Hematopoietic multipotent progenitor cell treated with erythropoietin and hydrocortisone succinate and interleukin-3 and kit ligand, for 15 days (in vitro differentiated cells): ENCODE measurements around the gene TMC4.
"Not testable (repeated sequence)": the region's sequence is repeated elsewhere in the genome, so short reads cannot be mapped to it uniquely, and the experiment has no call there.

Experiments used
- DNase-seq: peaks from one replicate; pipeline ENCODE4 v3.0.0-alpha.2; 2015; ENCODE audit warnings: low spot score

Gene TMC4

GRCh38 chr19:54179921-54180461 lies 7.0 kb upstream of the TMC4 start:
- DNase-seq = peak; percentile 25

GRCh38 chr19:54179262-54179852 lies 6.4 kb upstream of the TMC4 start:
- no peak for DNase-seq

GRCh38 chr19:54178581-54179261 lies 5.8 kb upstream of the TMC4 start:
- peak; percentile 58 for DNase-seq

- DNase-seq = no peak
Measured at GRCh38 chr19:54173951-54174834, 1.2 kb upstream of the TMC4 start.

GRCh38 chr19:54173359-54173699 lies 369 bp upstream of the TMC4 start:
- DNase-seq = no peak

GRCh38 chr19:54171736-54172431 lies 1.1 kb downstream of the TMC4 start:
- not testable (repeated sequence) for DNase-seq

GRCh38 chr19:54169149-54169740 lies 3.7 kb downstream of the TMC4 start:
- no peak for DNase-seq

GRCh38 chr19:54168174-54168917 lies 4.6 kb downstream of the TMC4 start:
- peak; percentile 87 for DNase-seq

- DNase-seq = no peak
Measured at GRCh38 chr19:54165222-54165621, 7.7 kb downstream of the TMC4 start.

- DNase-seq = peak; percentile 57
Measured at GRCh38 chr19:54164369-54165068, 8.4 kb downstream of the TMC4 start.

GRCh38 chr19:54162884-54163283 lies 10.1 kb downstream of the TMC4 start:
- no peak for DNase-seq

- DNase-seq = peak; percentile 88
Measured at GRCh38 chr19:54162241-54162805, 10.6 kb downstream of the TMC4 start.

GRCh38 chr19:54160854-54161253 lies 12.1 kb downstream of the TMC4 start:
- no peak for DNase-seq

GRCh38 chr19:54160182-54160811 lies 12.7 kb downstream of the TMC4 start:
- no peak for DNase-seq

GRCh38 chr19:54159352-54160181 lies 13.4 kb downstream of the TMC4 start, which contains the start of gene LENG1:
Gene LENG1, minus strand, starts transcription at chr19:54159721. Its CDS starts 26 bp downstream, at chr19:54159695.
- DNase-seq = peak; percentile 100

- DNase-seq = peak; percentile 22
Measured at GRCh38 chr19:54158812-54159351, 14.1 kb downstream of the TMC4 start.

- DNase-seq = no peak
Measured at GRCh38 chr19:54156953-54157352, 16.0 kb downstream of the TMC4 start.

- DNase-seq = no peak
Measured at GRCh38 chr19:54156490-54156889, 16.5 kb downstream of the TMC4 start.
